ENCODE measurements around the gene ZFHX3. TPM values are rescaled to one million over a fixed set of nuclear protein-coding genes. Genes with fewer than 3 reads are reported as not detected.

Gene ZFHX3
- total RNA-seq, 6 experiments from 2014 or later = 7.1 to 9.4 (median 7.7) TPM

GRCh38 chr16:73057291-73058210, 9.6 kb upstream of the ZFHX3 start:
- ATAC-seq (peak; percentile 15 to 52 (median 26)), DNase-seq (peak in 2 of 3 donors; percentile 60 to 63)
- peak; percentile 17 to 35 (median 24) for TF ChIP-seq CTCF (IDR thresholded peaks at IDR 0.05)
- peak; percentile 56 for TF ChIP-seq POLR2A (IDR thresholded peaks at IDR 0.05)
- H3K9me3 ChIP-seq = no peaks in the 10 kb centered on the region
- intact Hi-C loops (cut with DNase I) = no loop called here
- H3K36me3 ChIP-seq = no peaks in the 10 kb centered on the region
- H3K4me3 ChIP-seq = peak overlapping the region; percentile 57 to 68 (median 58)
- H3K4me1 ChIP-seq = peaks cover 0 to 32% (median 17%) of the 10 kb centered on the region in 4 donors
- peak overlapping the region; percentile 94 to 99 (median 96) for H3K27ac ChIP-seq
- H3K27me3 ChIP-seq = no peaks in the 10 kb centered on the region
- WGBS (ENCODE audit: insufficient coverage, low coverage, low lambda C conversion rate, missing lambda C conversion rate) = 0% methylated on average over 18 of the region's 101 CpGs

- peaks cover 0 to 32% (median 17%) of the 10 kb centered on the region in 4 donors for H3K4me1 ChIP-seq
- TF ChIP-seq POLR2A (IDR thresholded peaks at IDR 0.05) (no peak), CTCF (IDR thresholded peaks at IDR 0.05) (no peak)
- DNase-seq (no peak), ATAC-seq (no peak)
- H3K4me3 ChIP-seq = peak overlapping the region; percentile 57 to 68 (median 58)
- H3K36me3 ChIP-seq = no peaks in the 10 kb centered on the region
- WGBS (ENCODE audit: insufficient coverage, low coverage, low lambda C conversion rate, missing lambda C conversion rate) = 12% methylated on average over 6 of the region's 6 CpGs
- peak overlapping the region; percentile 94 to 99 (median 96) for H3K27ac ChIP-seq
- intact Hi-C loops (cut with DNase I) = no loop called here
- H3K27me3 ChIP-seq = no peaks in the 10 kb centered on the region
- H3K9me3 ChIP-seq = no peaks in the 10 kb centered on the region
These were observed 9.0 kb upstream of the ZFHX3 start for GRCh38 chr16:73056921-73057290.

DNA sequence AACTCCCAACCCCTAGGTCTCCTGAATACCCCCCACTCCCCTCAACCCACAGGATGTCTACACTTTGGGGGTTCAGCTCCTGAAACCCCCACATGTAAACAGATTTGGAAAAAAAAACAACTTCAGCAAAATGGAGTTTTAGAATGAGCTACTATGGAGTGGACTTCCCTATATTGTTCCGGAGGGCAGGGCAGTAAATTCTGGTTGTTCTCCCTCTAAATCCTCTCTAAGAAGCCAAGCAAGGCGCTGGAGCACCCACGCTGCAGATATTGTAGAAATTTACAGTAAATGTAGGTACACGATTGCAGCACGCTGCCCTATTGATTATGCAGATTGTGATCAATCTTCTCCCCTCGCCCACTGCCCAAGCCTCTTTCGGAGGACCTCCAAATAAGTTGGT, 8.5 kb upstream of the ZFHX3 start:
- intact Hi-C loops (cut with DNase I) = no loop called here
- peak overlapping the region; percentile 94 to 99 (median 96) for H3K27ac ChIP-seq
- DNase-seq (no peak), ATAC-seq (no peak)
- no peaks in the 10 kb centered on the region for H3K36me3 ChIP-seq
- 14% methylated on average over 7 of the region's 7 CpGs for WGBS (ENCODE audit: insufficient coverage, low coverage, low lambda C conversion rate, missing lambda C conversion rate)
- H3K27me3 ChIP-seq = no peaks in the 10 kb centered on the region
- peak overlapping the region; percentile 57 to 68 (median 58) for H3K4me3 ChIP-seq
- no peaks in the 10 kb centered on the region for H3K9me3 ChIP-seq
- TF ChIP-seq POLR2A (IDR thresholded peaks at IDR 0.05) (no peak), CTCF (IDR thresholded peaks at IDR 0.05) (no peak)
- peaks cover 0 to 30% (median 15%) of the 10 kb centered on the region in 4 donors for H3K4me1 ChIP-seq

- TF ChIP-seq CTCF (IDR thresholded peaks at IDR 0.05) (no peak), POLR2A (IDR thresholded peaks at IDR 0.05) (no peak)
- H3K36me3 ChIP-seq = no peaks in the 10 kb centered on the region
- peak overlapping the region in 2 of 3 donors; percentile 22 to 68 for H3K4me3 ChIP-seq
- H3K9me3 ChIP-seq = no peaks in the 10 kb centered on the region
- ATAC-seq (peak in 3 of 4 donors; percentile 3 to 19 (median 7)), DNase-seq (no peak)
- peaks cover 0 to 29% (median 14%) of the 10 kb centered on the region in 4 donors for H3K4me1 ChIP-seq
- peak overlapping the region; percentile 94 to 99 (median 96) for H3K27ac ChIP-seq
- H3K27me3 ChIP-seq = no peaks in the 10 kb centered on the region
- 5% methylated on average over 5 of the region's 5 CpGs for WGBS (ENCODE audit: insufficient coverage, low coverage, low lambda C conversion rate, missing lambda C conversion rate)
- intact Hi-C loops (cut with DNase I) = no loop called here
These were observed 7.0 kb upstream of the ZFHX3 start for GRCh38 chr16:73054813-73055482.

Data from right lobe of liver (tissue), 6 donors.